Tibial artery (tissue), 4 donors: Measurements from ENCODE around the gene TRIM62.

ENCODE experiments used
- DNase-seq, 2 donors: peaks; one replicate each; pipeline ENCODE4 v3.0.0-alpha.2; 2019
- H3K27ac ChIP-seq, 2 donors: fragments of 200-600 bp; sonication (generic) in 1 of 2; 1 replicate in 1 of 2; 2 replicates in 1 of 2; pipeline ENCODE4 v1.5.1; 2018 to 2019; ENCODE audit warnings: mild to moderate bottlenecking in 1 of 2
- H3K27me3 ChIP-seq, 2 donors: fragments of 200-600 bp; sonication (generic) in 1 of 2; one replicate each; pipeline versions ENCODE4 v1.5.1 to v1.6.0; 2016 to 2019
- H3K36me3 ChIP-seq, 3 donors: fragments of 200-600 bp; sonication (generic) in 2 of 3; one replicate each; pipeline ENCODE4 v1.5.1; 2016 to 2019; ENCODE audit warnings: mild to moderate bottlenecking in 2 of 3
- H3K4me1 ChIP-seq, 4 donors: fragments of 200-600 bp; sonication (generic) in 2 of 4; 1 replicate in 3 of 4; 2 replicates in 1 of 4; pipeline ENCODE4 v1.5.1; 2016 to 2019
- H3K4me3 ChIP-seq, 2 donors: fragments of 200-600 bp; sonication (generic) in 1 of 2; 1 replicate in 1 of 2; 2 replicates in 1 of 2; pipeline ENCODE4 v1.5.1; 2018 to 2019; ENCODE audit warnings: mild to moderate bottlenecking in 2 of 2
- H3K9me3 ChIP-seq, 3 donors: fragments of 200-600 bp; sonication (generic) in 1 of 3; one replicate each; pipeline ENCODE4 v1.5.1; 2016 to 2019
- intact Hi-C: fragments of 100-400 bp; cut with DNase I; formaldehyde crosslinking; loops from one replicate; pipeline ENCODE4 v1.15.0; 2023; ENCODE audit warnings: low total_unique reads
- TF ChIP-seq, protein P1 (sequence below), 2 experiments: fragments of 200-600 bp in 1 of 2; fragments of 450-650 bp in 1 of 2; IDR thresholded peaks; one replicate each; pipeline ENCODE4 v1.5.1; 2017 to 2019; ENCODE audit warnings: antibody characterized with exemption in 2 of 2, mild to moderate bottlenecking in 1 of 2, moderate library complexity in 1 of 2

TRIM62 gene

GRCh38 chr1:33206340-33206739, 24.5 kb upstream of the TRIM62 start:
- H3K36me3 ChIP-seq, result no peaks in the 10 kb centered on the region
- DNase-seq, result no peak
- TF ChIP-seq, protein P1, sequence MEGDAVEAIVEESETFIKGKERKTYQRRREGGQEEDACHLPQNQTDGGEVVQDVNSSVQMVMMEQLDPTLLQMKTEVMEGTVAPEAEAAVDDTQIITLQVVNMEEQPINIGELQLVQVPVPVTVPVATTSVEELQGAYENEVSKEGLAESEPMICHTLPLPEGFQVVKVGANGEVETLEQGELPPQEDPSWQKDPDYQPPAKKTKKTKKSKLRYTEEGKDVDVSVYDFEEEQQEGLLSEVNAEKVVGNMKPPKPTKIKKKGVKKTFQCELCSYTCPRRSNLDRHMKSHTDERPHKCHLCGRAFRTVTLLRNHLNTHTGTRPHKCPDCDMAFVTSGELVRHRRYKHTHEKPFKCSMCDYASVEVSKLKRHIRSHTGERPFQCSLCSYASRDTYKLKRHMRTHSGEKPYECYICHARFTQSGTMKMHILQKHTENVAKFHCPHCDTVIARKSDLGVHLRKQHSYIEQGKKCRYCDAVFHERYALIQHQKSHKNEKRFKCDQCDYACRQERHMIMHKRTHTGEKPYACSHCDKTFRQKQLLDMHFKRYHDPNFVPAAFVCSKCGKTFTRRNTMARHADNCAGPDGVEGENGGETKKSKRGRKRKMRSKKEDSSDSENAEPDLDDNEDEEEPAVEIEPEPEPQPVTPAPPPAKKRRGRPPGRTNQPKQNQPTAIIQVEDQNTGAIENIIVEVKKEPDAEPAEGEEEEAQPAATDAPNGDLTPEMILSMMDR (IDR thresholded peaks at IDR 0.05), result no peak
- H3K9me3 ChIP-seq, result no peaks in the 10 kb centered on the region
- intact Hi-C loops, result no loop called here
- no peaks in the 10 kb centered on the region for H3K27me3 ChIP-seq
- H3K4me3 ChIP-seq, result no peak overlapping the region
- no peak overlapping the region for H3K27ac ChIP-seq
- H3K4me1 ChIP-seq, result no peaks in the 10 kb centered on the region

DNA sequence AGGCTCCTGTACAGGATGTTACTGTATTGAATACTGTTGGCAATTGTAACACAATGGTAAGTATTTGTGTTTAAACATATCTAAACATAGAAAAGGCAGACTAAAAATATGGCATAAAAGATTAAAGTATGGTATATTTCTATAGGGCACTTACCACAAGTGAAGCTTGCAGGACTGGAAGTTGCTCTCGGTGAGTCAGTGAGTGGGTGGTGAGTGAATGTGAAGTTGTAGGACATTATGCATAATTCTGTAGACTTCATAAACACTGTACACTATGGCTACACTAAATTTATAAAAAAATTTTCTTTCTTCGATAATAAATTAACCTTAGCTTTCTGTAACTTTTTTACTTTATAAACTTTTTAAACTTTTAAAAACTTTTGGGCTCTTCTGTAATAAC, 13.7 kb upstream of the TRIM62 start:
- H3K27me3 ChIP-seq, result peaks cover 0 to 14% of the 10 kb centered on the region in 2 donors
- intact Hi-C loops, result no loop called here
- H3K36me3 ChIP-seq, result no peaks in the 10 kb centered on the region
- DNase-seq, result no peak
- H3K27ac ChIP-seq, result no peak overlapping the region
- H3K4me1 ChIP-seq, result no peaks in the 10 kb centered on the region
- no peaks in the 10 kb centered on the region for H3K9me3 ChIP-seq
- H3K4me3 ChIP-seq, result no peak overlapping the region
- TF ChIP-seq, protein P1 (IDR thresholded peaks at IDR 0.05), result no peak

DNA sequence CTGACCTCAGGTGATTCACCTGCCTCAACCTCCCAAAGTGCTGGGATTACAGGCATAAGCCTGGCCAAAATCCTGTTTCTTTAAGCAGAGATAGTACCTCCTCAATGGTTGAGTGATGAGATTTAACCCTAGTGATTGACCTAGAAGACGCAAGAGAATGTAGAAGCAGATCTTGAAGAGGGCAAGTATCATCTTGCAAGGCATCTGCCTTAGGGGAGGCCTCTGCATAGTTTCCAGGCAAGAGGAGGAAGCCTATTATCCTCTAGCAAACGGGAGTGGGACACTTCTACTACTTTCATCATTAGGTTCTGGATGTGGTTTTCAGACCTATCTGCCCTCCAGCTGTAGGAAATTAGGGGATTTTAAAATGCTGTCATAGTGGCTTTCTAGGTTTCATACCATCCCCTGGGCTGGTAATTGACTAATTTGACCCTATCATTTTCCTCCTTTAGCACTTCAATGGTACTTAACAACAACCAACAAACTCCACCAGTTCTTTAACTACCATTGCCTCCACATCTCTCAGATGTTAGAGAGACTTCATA, 10.0 kb upstream of the TRIM62 start:
- intact Hi-C loops, result no loop called here
- no peaks in the 10 kb centered on the region for H3K4me1 ChIP-seq
- TF ChIP-seq, protein P1 (IDR thresholded peaks at IDR 0.05), result no peak
- H3K27ac ChIP-seq, result no peak overlapping the region
- H3K27me3 ChIP-seq, result peaks cover 0 to 16% of the 10 kb centered on the region in 2 donors
- H3K36me3 ChIP-seq, result no peaks in the 10 kb centered on the region
- no peaks in the 10 kb centered on the region for H3K9me3 ChIP-seq
- no peak for DNase-seq
- no peak overlapping the region for H3K4me3 ChIP-seq

GRCh38 chr1:33190701-33191100, 8.9 kb upstream of the TRIM62 start:
- Histone ChIP-seq H3K36me3 (no peaks in the 10 kb centered on the region), H3K4me3 (no peak overlapping the region), H3K9me3 (no peaks in the 10 kb centered on the region), H3K27ac (no peak overlapping the region), H3K27me3 (peaks cover 0 to 16% of the 10 kb centered on the region in 2 donors), H3K4me1 (no peaks in the 10 kb centered on the region)
- no peak for DNase-seq
- TF ChIP-seq, protein P1 (IDR thresholded peaks at IDR 0.05), result no peak
- intact Hi-C loops, result no loop called here

DNA sequence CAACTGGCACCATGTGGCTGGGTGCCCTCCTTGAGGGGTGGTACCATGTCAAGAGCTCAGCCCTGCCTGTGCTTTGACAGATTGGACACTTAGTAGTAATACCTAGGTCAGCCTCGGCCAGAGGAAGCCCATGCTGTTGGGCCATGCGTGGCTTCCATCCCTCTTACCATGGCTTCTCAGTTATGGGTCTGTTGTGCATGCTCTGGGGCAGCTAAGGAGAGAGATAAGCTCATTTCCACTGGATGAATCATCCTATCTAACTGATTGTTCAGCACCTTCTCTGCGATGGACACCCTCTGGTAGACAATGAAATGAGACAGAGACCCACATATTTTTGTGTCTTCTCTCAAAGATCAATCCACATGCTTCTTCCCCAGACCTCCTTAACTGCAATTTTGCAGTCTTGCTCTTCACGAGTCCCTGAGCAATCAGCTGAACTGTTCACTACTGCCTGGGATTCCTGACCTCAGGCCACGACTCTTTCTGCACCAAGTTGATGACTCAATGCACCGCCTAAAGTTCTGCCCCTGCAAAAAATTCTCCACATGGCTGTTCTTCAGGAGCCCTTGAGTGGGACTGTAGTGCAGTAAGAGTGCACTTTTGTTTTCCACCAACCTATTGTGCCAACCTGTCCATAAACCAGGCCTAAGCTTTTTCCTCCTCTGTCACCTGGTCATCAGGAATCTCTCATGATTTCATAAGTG, 6.9 kb upstream of the TRIM62 start:
- Histone ChIP-seq H3K4me1 (no peaks in the 10 kb centered on the region), H3K27me3 (peaks cover 0 to 16% of the 10 kb centered on the region in 2 donors), H3K27ac (no peak overlapping the region), H3K36me3 (no peaks in the 10 kb centered on the region), H3K4me3 (no peak overlapping the region), H3K9me3 (no peaks in the 10 kb centered on the region)
- DNase-seq, result no peak
- intact Hi-C loops, result loop anchor here (10.0 kb wide), 1 partner anchor 76 kb away; no protein-coding TSS in a partner anchor
- TF ChIP-seq, protein P1 (IDR thresholded peaks at IDR 0.05), result no peak
